Lower lobe of right lung (tissue), 2 donors: ENCODE results near the gene INO80. TPM values are rescaled to one million over a fixed set of nuclear protein-coding genes. Genes with fewer than 3 reads are reported as not detected.

ENCODE experiments used
- ATAC-seq, 2 donors: fragments of 200-7000 bp; cut with Tn5 transposase; one replicate each; pipeline ENCODE4 v1.9.1; 2020 to 2022; ENCODE audit warnings: mild to moderate bottlenecking in 2 of 2, moderate library complexity in 2 of 2
- DNase-seq: peaks from one replicate; pipeline ENCODE4 v3.0.0-alpha.2; 2020
- H3K27ac ChIP-seq: fragments of 200-600 bp; one replicate; pipeline ENCODE4 v1.8.0; 2022
- H3K27me3 ChIP-seq: fragments of 200-600 bp; one replicate; pipeline ENCODE4 v1.8.0; 2022; ENCODE audit warnings: low read depth
- H3K36me3 ChIP-seq: fragments of 200-600 bp; one replicate; pipeline ENCODE4 v1.8.0; 2022; ENCODE audit warnings: mild to moderate bottlenecking
- H3K4me1 ChIP-seq: fragments of 200-600 bp; one replicate; pipeline ENCODE4 v1.8.0; 2022
- H3K4me3 ChIP-seq: fragments of 200-600 bp; one replicate; pipeline ENCODE4 v1.8.0; 2022; ENCODE audit warnings: mild to moderate bottlenecking
- H3K9me3 ChIP-seq: fragments of 200-600 bp; one replicate; pipeline ENCODE4 v1.8.0; 2022
- CTCF ChIP-seq: fragments of 200-600 bp; IDR thresholded peaks from one replicate; pipeline ENCODE4 v1.8.0; 2022; ENCODE audit warnings: antibody characterized with exemption, mild to moderate bottlenecking
- intact Hi-C: fragments of 100-400 bp; cut with DNase I; formaldehyde crosslinking; loops from one replicate; pipeline ENCODE4 v1.11.0; 2022
- total RNA-seq: library from RNA; stranded (reverse); fragmentation: NEBNext Ultra II Directional; extraction: Animal tissue kit (Norgen Biotek cat#: 25700); gene quantifications from one replicate; pipeline ENCODE4 v1.2.1, GENCODE V29; 2021
- donor health status: DM: no; HTN: yes; CAD: no; lungs with severe emphysema.

INO80 gene
- total RNA-seq, 1 donor from 2014 or later, result 25.0 TPM

GRCh38 chr15:40941528-40942336, 174.3 kb downstream of the INO80 start:
- no peaks in the 10 kb centered on the region for H3K27me3 ChIP-seq
- intact Hi-C loops, result no loop called here
- peaks cover 22% of the 10 kb centered on the region for H3K36me3 ChIP-seq
- DNase-seq (peak; percentile 89), ATAC-seq (peak; percentile 90 to 95)
- H3K9me3 ChIP-seq, result no peaks in the 10 kb centered on the region
- TF ChIP-seq CTCF, result peak; percentile 41
- peaks cover 63% of the 10 kb centered on the region for H3K4me1 ChIP-seq
- peak overlapping the region; percentile 69 for H3K4me3 ChIP-seq
- peak overlapping the region; percentile 90 for H3K27ac ChIP-seq

GRCh38 chr15:40941068-40941527, 175.0 kb downstream of the INO80 start:
- Histone ChIP-seq H3K27me3 (no peaks in the 10 kb centered on the region), H3K4me3 (peak overlapping the region; percentile 69), H3K9me3 (no peaks in the 10 kb centered on the region), H3K4me1 (peaks cover 69% of the 10 kb centered on the region), H3K36me3 (peaks cover 29% of the 10 kb centered on the region), H3K27ac (peak overlapping the region; percentile 90)
- intact Hi-C loops, result no loop called here
- DNase-seq, result no peak
- no peak for TF ChIP-seq CTCF
- no peak for ATAC-seq

GRCh38 chr15:40940296-40940801, 175.7 kb downstream of the INO80 start:
- no peak for DNase-seq
- no peak for TF ChIP-seq CTCF
- intact Hi-C loops, result no loop called here
- no peak for ATAC-seq
- Histone ChIP-seq H3K9me3 (no peaks in the 10 kb centered on the region), H3K27me3 (no peaks in the 10 kb centered on the region), H3K4me1 (peaks cover 69% of the 10 kb centered on the region), H3K36me3 (peaks cover 34% of the 10 kb centered on the region), H3K4me3 (peak overlapping the region; percentile 69), H3K27ac (peak overlapping the region; percentile 90)

- peak overlapping the region; percentile 3 for H3K4me3 ChIP-seq
- no peaks in the 10 kb centered on the region for H3K27me3 ChIP-seq
- ATAC-seq (no peak), DNase-seq (no peak)
- H3K27ac ChIP-seq, result no peak overlapping the region
- peaks cover 46% of the 10 kb centered on the region for H3K36me3 ChIP-seq
- TF ChIP-seq CTCF, result no peak
- no peaks in the 10 kb centered on the region for H3K9me3 ChIP-seq
- intact Hi-C loops, result no loop called here
- peaks cover 81% of the 10 kb centered on the region for H3K4me1 ChIP-seq
Observed at GRCh38 chr15:40938536-40938870, 177.6 kb downstream of the INO80 start.

- peak overlapping the region; percentile 19 for H3K4me3 ChIP-seq
- DNase-seq (no peak), ATAC-seq (no peak)
- peak overlapping the region; percentile 41 for H3K27ac ChIP-seq
- H3K27me3 ChIP-seq, result no peaks in the 10 kb centered on the region
- no peaks in the 10 kb centered on the region for H3K9me3 ChIP-seq
- intact Hi-C loops, result no loop called here
- TF ChIP-seq CTCF, result peak; percentile 8
- H3K4me1 ChIP-seq, result peaks cover 81% of the 10 kb centered on the region
- peaks cover 46% of the 10 kb centered on the region for H3K36me3 ChIP-seq
Observed at GRCh38 chr15:40937762-40938535, 178.1 kb downstream of the INO80 start.
